ENCODE measurements around the gene COL6A2. TPM values are rescaled to one million over a fixed set of nuclear protein-coding genes. Genes with fewer than 3 reads are reported as not detected.

COL6A2 gene
- total RNA-seq, 1 donor from 2014 or later = 24.0 TPM

- DNase-seq = no peak
Observed at GRCh38 chr21:46115441-46116188, 17.7 kb downstream of the COL6A2 start.

GRCh38 chr21:46116189-46116775, 18.4 kb downstream of the COL6A2 start:
- no peak for DNase-seq

- no peak for DNase-seq
Observed at GRCh38 chr21:46116776-46117585, 19.1 kb downstream of the COL6A2 start.

- no peak for DNase-seq
Observed at GRCh38 chr21:46117586-46118315, 19.8 kb downstream of the COL6A2 start.

- DNase-seq = no peak
Observed at GRCh38 chr21:46118316-46119143, 20.6 kb downstream of the COL6A2 start.

- DNase-seq = no peak
Observed at GRCh38 chr21:46119144-46119636, 21.3 kb downstream of the COL6A2 start.

GRCh38 chr21:46119637-46120271, 21.8 kb downstream of the COL6A2 start:
- DNase-seq = no peak

- no peak for DNase-seq
Observed at GRCh38 chr21:46120301-46121285, 22.7 kb downstream of the COL6A2 start.

GRCh38 chr21:46121286-46122221, 23.6 kb downstream of the COL6A2 start:
- no peak for DNase-seq

GRCh38 chr21:46122237-46122671, 24.3 kb downstream of the COL6A2 start:
- DNase-seq = no peak

GRCh38 chr21:46122758-46123683, 25.1 kb downstream of the COL6A2 start:
- DNase-seq = no peak

GRCh38 chr21:46124083-46124925, 26.4 kb downstream of the COL6A2 start:
- DNase-seq = no peak

- no peak for DNase-seq
Observed at GRCh38 chr21:46124926-46125845, 27.3 kb downstream of the COL6A2 start.

GRCh38 chr21:46125846-46126301, 28.0 kb downstream of the COL6A2 start:
- DNase-seq = no peak
